ENCODE measurements around the gene NPRL2. TPM values are rescaled to one million over a fixed set of nuclear protein-coding genes. Genes with fewer than 3 reads are reported as not detected.
A peak's percentile ranks its signal among the peaks of the same experiment; 100 is the strongest.

The NPRL2 gene
- total and polyA plus RNA-seq, 2 donors (not counting 3 experiments of a cell fraction or from before 2014, with no cell fraction given), result 13.4 to 30.6 TPM

GRCh38 chr3:50303013-50303815 lies 47.4 kb downstream of the NPRL2 start, which contains the start of gene HYAL1:
Gene HYAL1 (minus strand): TSS chr3:50303574. CDS start chr3:50302956, 618 bp downstream.
- no peak for TF ChIP-seq POLR2A (IDR thresholded peaks at IDR 0.05; ENCODE audit: low read depth, low read length)
- no peak for TF ChIP-seq GATA2 (IDR thresholded peaks at IDR 0.05; ENCODE audit: insufficient read depth, insufficient read length, low read depth, low read length)
- peak in 1 of 2 donors; percentile 10 for TF ChIP-seq CTCF (IDR thresholded peaks at IDR 0.05; ENCODE audit: extremely low read depth in 1 of 2, insufficient read depth in 1 of 2, low read depth in 1 of 2, low read length in 2 of 2)
- no peak for TF ChIP-seq MYC (IDR thresholded peaks at IDR 0.05; ENCODE audit: low read depth, low read length)
- TF ChIP-seq POLR2AphosphoS5 (IDR thresholded peaks at IDR 0.05; ENCODE audit: insufficient read depth, low read depth, low read length), result peak; percentile 25
- Histone ChIP-seq H4K20me1 (replicated peaks; ENCODE audit: control insufficient read depth, extremely low read depth, insufficient read depth, low read length) (no peaks in the 10 kb centered on the region), H3K36me3 (ENCODE audit: control insufficient read depth in 2 of 2, extremely low read depth in 1 of 2, insufficient read depth in 2 of 2, low read length in 2 of 2) (no peaks in the 10 kb centered on the region), H3K79me2 (ENCODE audit: control insufficient read depth, insufficient read depth, low read length) (no peaks in the 10 kb centered on the region), H3K4me3 (replicated peaks in 1 of 3; ENCODE audit: insufficient read depth in 1 of 3, low read depth in 1 of 3, low read length in 3 of 3) (no peak within 1 kb of the TSS), H3K9me1 (replicated peaks; ENCODE audit: control insufficient read depth, extremely low read depth, insufficient read depth, low read length) (no peaks in the 10 kb centered on the region), H3K27ac (ENCODE audit: insufficient read depth, low read depth, low read length) (no peak within 1 kb of the TSS), H3K9ac (replicated peaks; ENCODE audit: extremely low read depth, insufficient read depth, low read length) (no peak within 1 kb of the TSS), H2AFZ (ENCODE audit: low read depth, low read length) (no peak within 1 kb of the TSS), H3K4me1 (ENCODE audit: control insufficient read depth, extremely low read depth, insufficient read depth, low read length) (peaks cover 23% of the 10 kb centered on the region), H3K4me2 (ENCODE audit: insufficient read depth, low read length) (no peak within 1 kb of the TSS), H3K9me3 (replicated peaks; ENCODE audit: control insufficient read depth, insufficient read depth, low read length) (no peaks in the 10 kb centered on the region), H3K27me3 (ENCODE audit: control insufficient read depth in 2 of 2, insufficient read depth in 2 of 2, low read length in 2 of 2) (no peaks in the 10 kb centered on the region)
- CTCF ChIA-PET, result interaction anchor here (0.6 to 6.6 kb wide), 3 partner anchors 15 to 77 kb away, joined by 3 to 48 read pairs (median 3); partner anchors contain the start of gene HYAL2
- FAIRE-seq, result no peak
- BruUV-seq (replicated peaks), result no TSS peak
- dilution Hi-C loops (cut with MboI; ENCODE audit: extremely low pct_ligation_motif_present, low sequenced_read_pairs), result no loop called here
- POLR2A ChIA-PET, result no interaction called here
- DNase-seq (ENCODE audit: low read depth, low spot score), result no peak
- intact Hi-C loops (cut with micrococcal nuclease), result no loop called here
